HG03045 (cell line): ENCODE results near the gene TMEM154.
"Not testable (repeated sequence)": the region's sequence is repeated elsewhere in the genome, so short reads cannot be mapped to it uniquely, and the experiment has no call there.

Experiments used
- ATAC-seq: cut with Tn5 transposase; IDR thresholded peaks from one replicate; pipeline ENCODE4 v1.9.1; 2021; ENCODE audit warnings: mild to moderate bottlenecking, moderate library complexity; ENCODE audit not compliant: unreplicated experiment

The TMEM154 gene

GRCh38 chr4:152668338-152668964 is 11.3 kb downstream of the TMEM154 start:
- no peak for ATAC-seq

DNA sequence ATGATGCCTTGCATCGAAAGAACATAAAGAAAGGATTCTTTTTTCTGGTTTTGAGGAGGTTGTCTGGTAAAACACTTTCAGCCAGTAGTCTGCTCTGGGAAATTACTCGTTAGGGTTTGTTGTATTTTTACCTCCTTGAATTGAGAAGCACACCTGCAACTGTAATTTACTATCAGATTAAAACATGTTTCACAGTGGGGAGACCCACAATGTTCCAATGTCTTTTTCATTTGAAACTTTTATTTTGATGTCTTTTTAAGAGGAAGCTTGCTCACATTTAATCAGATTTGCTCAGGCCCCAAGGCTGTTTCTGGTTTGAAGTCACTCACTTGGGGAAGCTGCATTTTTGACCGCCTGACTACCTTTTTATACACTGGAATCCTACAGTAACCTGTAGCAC is 12.0 kb downstream of the TMEM154 start:
- ATAC-seq, result no peak

- no peak for ATAC-seq
Observed at GRCh38 chr4:152666946-152667345, 12.9 kb downstream of the TMEM154 start.

DNA sequence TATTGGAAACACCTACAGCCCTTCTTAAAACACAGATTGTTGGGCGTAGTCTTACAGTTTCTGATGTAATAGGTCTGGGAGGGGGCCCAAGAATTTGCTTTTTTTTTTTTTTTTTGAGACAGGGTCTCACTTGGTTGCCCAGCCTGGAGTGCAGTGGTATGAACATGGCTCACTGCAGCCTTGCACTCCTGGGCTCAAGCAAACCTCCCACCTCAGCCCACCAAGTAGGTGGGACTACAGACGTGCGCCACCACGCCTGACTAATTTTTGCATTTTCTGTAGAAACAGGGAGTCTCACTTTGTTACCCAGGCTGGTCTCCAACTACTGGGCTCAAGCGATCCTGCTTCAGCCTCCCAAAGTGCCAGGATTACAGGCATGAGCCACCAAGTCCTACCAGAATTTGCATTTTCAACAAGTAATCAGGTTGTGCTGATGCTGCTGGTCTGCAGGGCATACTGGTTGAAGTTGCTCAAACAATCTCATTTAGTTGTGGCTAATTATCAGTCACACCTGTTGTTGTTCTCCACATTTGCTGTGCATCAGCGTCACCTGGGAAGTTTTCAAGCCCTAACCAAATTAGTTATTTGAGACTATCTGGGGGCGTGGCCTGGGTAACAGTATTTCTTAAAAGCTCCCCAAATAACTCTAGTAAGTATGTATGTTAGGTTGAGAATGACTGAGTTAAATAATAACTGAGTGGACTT is 14.0 kb downstream of the TMEM154 start:
- ATAC-seq, result peak; percentile 36

GRCh38 chr4:152664067-152664378 is 15.8 kb downstream of the TMEM154 start:
- not testable (repeated sequence) for ATAC-seq

DNA sequence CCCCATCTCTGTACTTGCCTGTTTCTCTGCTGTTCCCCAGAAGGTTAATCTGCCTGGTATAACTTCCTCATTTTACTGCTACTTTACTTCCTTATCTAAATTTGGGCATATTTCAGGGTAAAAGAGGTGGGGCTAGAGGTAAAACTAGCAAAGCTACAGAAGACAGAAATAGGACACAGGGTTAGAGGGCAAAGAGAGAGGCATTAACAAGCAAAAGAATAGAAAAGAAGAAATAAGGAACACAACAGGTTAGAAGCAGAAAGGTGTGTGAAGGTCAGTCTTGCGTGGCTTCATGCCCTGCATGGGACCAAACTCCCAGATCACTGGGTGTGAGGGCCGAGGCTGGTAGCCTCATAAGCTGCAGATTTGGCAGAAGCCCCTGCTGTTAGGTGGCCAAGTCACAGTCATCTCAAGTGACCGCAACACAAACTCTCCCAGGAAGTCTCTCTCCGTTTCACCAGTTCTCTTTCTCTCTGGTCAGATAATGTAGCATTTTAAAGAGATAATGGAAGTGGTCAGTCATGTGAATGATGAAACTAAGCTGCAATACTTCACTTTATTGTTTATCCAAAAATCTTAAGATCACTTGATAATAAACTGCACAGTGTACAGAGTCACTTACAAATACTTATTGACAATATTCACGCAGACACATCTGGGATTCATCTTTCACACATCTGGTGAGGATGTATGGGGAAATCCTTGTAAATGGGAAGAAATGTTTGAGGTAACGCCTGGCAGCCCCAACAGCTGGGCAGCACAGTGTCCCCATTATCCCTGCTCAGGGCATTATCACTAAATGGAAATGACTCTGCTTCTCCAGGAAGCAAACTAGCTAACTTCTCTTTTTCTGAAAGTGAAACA is 16.4 kb downstream of the TMEM154 start:
- ATAC-seq, result peak; percentile 40

DNA sequence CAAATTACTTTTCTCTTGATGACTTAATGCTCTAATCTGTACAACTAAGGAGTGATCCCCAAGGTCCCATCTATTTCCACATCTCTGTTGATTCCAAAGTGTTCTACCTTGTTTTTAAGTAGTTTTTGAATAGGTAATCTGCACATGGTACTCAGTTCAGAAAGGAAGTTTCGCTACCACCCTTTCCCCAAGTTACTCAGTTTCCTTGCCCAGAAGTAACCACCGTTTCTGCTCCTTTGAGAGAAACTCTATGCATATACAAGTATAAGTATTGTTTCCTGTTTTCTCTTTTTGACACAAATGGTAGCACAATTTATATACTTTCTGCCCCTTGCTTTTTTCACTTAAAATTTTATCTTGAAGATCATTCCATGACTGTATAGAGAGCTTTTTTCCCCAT is 18.1 kb downstream of the TMEM154 start:
- ATAC-seq, result no peak

GRCh38 chr4:152660526-152660925 is 19.3 kb downstream of the TMEM154 start:
- no peak for ATAC-seq

DNA sequence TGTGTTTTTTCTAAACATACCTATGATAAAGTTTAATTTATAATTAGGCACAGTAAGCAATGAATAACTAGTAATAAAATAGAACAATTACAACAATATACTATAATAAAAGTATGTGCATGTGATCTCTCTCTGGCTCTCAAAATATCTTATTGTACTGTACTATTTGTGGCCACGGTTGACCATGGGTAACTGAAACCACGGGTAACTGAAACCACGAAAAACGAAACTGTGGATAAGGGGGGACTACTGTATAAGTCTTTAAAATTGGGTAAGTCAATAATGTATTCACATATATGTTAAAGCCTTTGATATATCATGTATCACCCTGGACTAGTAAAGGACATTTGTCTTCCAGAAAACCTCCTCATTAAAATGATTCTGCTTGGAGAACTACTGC is 20.0 kb downstream of the TMEM154 start:
- no peak for ATAC-seq

- ATAC-seq, result no peak
Observed at GRCh38 chr4:152657657-152658056, 22.1 kb downstream of the TMEM154 start.

DNA sequence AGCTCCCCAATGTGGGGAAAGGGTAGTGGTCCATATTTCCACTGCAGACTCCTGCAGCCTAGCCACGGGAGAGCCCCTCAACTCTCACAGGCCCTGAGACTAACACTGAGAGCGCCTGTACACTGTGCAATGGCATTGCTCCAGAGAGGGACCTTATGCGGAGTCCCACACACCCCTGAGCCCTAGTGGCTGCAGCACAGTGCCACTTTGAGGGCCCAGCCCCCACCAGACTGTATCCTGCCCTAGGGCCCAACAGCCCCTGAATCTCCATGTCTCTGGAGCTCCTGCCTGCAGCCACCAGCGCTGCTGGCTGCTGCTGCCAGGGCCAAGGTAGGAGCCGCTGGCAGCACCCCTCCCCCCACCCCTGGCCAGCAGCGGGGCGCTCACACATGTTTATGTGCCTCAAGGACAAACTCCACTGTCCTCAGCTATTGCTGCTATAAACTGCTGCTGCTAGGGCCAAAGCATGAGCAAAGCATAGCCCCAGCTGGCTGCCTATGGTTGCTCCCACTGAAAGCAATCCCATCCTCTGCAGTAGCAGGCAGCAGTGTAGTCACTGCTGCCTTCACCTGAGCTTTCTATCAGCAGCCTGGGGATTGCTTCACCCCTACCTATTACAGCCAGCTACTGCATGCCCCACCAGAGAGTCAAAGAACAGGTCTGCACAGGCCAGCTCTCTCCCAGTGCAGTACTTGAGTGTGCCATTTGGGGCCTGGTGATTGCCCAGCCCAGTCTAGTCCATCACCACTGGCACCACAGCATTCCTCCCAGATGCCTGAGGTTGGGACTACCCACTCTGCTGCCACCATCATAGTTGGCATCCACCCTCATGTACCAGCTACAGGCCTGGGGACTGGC is 24.3 kb downstream of the TMEM154 start:
- no peak for ATAC-seq

- ATAC-seq, result no peak
Observed at GRCh38 chr4:152652102-152652501, 27.7 kb downstream of the TMEM154 start.

- no peak for ATAC-seq
Observed at GRCh38 chr4:152651473-152652060, 28.2 kb downstream of the TMEM154 start.

- ATAC-seq, result no peak
Observed at GRCh38 chr4:152646221-152646620, 33.6 kb downstream of the TMEM154 start.

DNA sequence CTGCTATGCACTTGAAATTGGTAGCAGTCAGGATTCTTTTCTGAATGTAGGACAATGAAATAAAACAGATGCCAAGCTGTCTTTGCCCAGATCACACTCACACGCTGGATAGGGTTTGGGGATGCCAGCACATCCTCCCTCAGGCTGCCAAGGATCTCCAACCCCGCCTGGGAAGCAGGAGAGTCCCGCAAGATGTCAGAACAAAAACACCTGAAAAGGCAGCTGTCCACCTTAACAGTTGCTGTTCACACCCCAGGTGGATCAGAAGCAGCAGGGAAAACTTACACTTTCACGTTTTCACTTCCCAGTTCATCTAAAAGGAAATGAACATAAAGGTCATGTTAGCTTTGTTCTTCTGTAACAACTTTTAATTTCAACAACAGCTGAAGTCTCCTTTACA is 35.7 kb downstream of the TMEM154 start:
- no peak for ATAC-seq

DNA sequence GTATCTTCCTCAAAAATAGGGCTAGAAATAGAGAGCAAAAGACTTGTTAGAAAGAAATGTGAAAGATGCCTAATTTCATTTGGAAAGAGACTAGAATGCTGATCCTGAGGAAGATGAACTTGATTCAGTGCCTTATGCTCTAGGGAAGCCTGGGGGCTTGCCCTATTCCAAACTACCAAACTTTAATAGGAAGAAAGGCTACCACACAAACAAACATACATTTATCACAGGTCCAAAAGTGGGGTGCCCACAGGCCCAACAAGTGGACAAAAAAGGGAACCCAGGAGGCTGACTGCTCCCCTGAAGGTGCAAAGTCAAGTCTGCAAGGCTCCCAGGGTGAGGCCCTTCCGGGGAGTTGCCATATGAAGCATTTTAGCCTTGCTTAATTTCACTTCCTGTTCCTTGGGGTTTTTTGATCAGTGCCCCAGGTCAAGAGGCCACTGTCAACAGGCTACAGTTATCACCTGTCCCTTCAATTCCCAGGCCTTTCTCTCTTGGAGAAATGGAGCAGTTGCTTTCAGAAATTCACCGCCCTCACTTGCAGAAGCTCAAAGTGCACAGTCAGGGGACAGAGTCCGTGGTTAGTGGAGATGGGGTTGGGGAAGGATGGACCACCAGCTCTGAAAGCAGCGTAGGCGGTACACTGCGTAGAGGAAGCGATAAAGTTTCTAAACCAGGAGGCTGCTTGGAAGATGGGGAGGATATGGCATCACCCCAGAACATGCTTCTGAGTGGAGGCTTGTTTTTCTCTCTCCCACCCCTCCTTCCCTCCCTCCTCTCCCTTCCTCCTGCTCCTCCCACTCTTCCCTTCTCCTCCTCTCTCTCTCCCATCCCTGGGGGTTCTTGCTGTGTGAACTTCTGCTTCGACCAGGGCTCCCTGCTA is 36.4 kb downstream of the TMEM154 start:
- peak; percentile 91 for ATAC-seq

GRCh38 chr4:152640058-152640921 is 39.5 kb downstream of the TMEM154 start:
- no peak for ATAC-seq

DNA sequence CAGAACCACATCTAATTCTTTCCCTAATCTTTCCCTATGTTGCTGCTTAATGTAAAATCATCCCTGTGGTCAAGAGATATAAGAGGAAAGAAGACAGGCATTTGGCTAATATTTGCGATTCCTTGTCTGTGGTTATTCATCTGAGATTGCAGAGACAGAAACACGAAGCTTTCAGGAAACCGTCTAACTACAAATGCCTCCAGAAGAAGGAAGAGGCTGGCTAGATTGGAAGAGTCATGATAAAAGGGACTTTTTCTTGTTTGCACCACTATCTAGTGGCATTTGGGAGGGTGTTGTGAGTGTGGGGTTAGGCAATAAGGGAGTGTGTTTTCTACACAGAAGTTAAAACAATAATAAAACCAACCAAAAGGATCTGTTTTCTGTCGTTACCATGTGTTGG is 43.9 kb downstream of the TMEM154 start:
- no peak for ATAC-seq
